Spleen (tissue), 11 donors: ENCODE results near the gene STK4. TPM values are rescaled to one million over a fixed set of nuclear protein-coding genes. Genes with fewer than 3 reads are reported as not detected.
A peak's percentile ranks its signal among the peaks of the same experiment; 100 is the strongest.

ENCODE experiments used
- DNase-seq: peaks from one replicate; pipeline ENCODE4 v3.0.0-alpha.2; 2020
- H3K27ac ChIP-seq, 8 donors: fragments of 200-600 bp; sonication (generic) in 7 of 8; 1 replicate in 4 of 8; 2 replicates in 4 of 8; pipeline versions ENCODE4 v1.5.0 to v1.8.0; 2016 to 2021; ENCODE audit warnings: inconsistent platforms in 4 of 8, mild to moderate bottlenecking in 4 of 8, moderate library complexity in 1 of 8
- H3K27me3 ChIP-seq, 7 donors: fragments of 200-600 bp; sonication (generic) in 6 of 7; replicated peaks in 1 of 7; 1 replicate in 4 of 7; 2 replicates in 3 of 7; pipeline versions ENCODE4 v1.5.0 to v1.8.0; 2016 to 2021; ENCODE audit warnings: inconsistent platforms in 3 of 7, mild to moderate bottlenecking in 1 of 7
- H3K36me3 ChIP-seq, 6 donors: fragments of 200-600 bp; sonication (generic) in 5 of 6; 1 replicate in 4 of 6; 2 replicates in 2 of 6; pipeline versions ENCODE4 v1.5.0 to v1.8.0; 2016 to 2021; ENCODE audit warnings: inconsistent platforms in 2 of 6
- H3K4me1 ChIP-seq, 6 donors: fragments of 200-600 bp; sonication (generic) in 5 of 6; 1 replicate in 3 of 6; 2 replicates in 3 of 6; pipeline versions ENCODE4 v1.5.0 to v1.8.0; 2016 to 2021; ENCODE audit warnings: inconsistent platforms in 3 of 6
- H3K4me3 ChIP-seq, 8 donors: fragments of 200-600 bp; sonication (generic) in 7 of 8; 1 replicate in 4 of 8; 2 replicates in 4 of 8; pipeline versions ENCODE4 v1.5.0 to v1.8.0; 2016 to 2021; ENCODE audit warnings: inconsistent platforms in 4 of 8, mild to moderate bottlenecking in 4 of 8, moderate library complexity in 2 of 8
- H3K9me3 ChIP-seq, 8 donors: fragments of 200-600 bp; sonication (generic) in 7 of 8; 1 replicate in 4 of 8; 2 replicates in 4 of 8; pipeline versions ENCODE4 v1.5.0 to v1.8.0; 2016 to 2021; ENCODE audit warnings: inconsistent platforms in 4 of 8
- CTCF ChIP-seq, 11 experiments: fragments of 200-600 bp in 7 of 11; fragments of 450-650 bp in 4 of 11; sonication (generic) in 4 of 11; IDR thresholded peaks in 8 of 11; conservative IDR thresholded peaks in 3 of 11; 1 replicate in 7 of 11; 2 replicates in 4 of 11; pipeline versions ENCODE4 v1.4.0 to v1.8.0; 2016 to 2021; ENCODE audit warnings: antibody characterized with exemption in 11 of 11, inconsistent platforms in 4 of 11, mild to moderate bottlenecking in 1 of 11
- POLR2A ChIP-seq, 3 donors: fragments of 450-650 bp; IDR thresholded peaks; one replicate each; pipeline ENCODE4 v1.5.1; 2017; ENCODE audit warnings: antibody characterized with exemption in 3 of 3, mild to moderate bottlenecking in 1 of 3
- POLR2AphosphoS5 ChIP-seq, 3 donors: sonication (generic); formaldehyde crosslinking; IDR thresholded peaks; one replicate each; pipeline ENCODE4 v1.5.1; 2017; ENCODE audit warnings: antibody characterized with exemption in 3 of 3
- WGBS, 5 donors: extraction: QIAGEN DNeasy Blood & Tissue Kit in 3 of 5; methylation state at CpG; one replicate each; pipeline versions ENCODE4 v1.1.5 to v1.1.7; 2013 to 2018; 5-methylcytosine and 5-hydroxymethylcytosine counted together
- intact Hi-C: fragments of 100-400 bp; cut with DNase I; formaldehyde crosslinking; loops from one replicate; pipeline ENCODE4 v1.15.0; 2023; ENCODE audit warnings: low total_unique reads
- polyA plus RNA-seq, 3 donors: library from polyadenylated mRNA; stranded (reverse); fragments of 200-250 nt; gene quantifications; one replicate each; pipeline ENCODE4 v1.2.1, GENCODE V29; 2013
- total RNA-seq, 7 donors: library from RNA; depleted of rRNA in 3 of 7; stranded (reverse); fragments of >200 nt in 3 of 7; fragmentation: NEBNext Ultra II Directional in 4 of 7; extraction: Animal tissue kit (Norgen Biotek cat#: 25700) in 4 of 7; gene quantifications; one replicate each; pipeline versions ENCODE4 v1.1.0 to v1.2.1, GENCODE V29; 2016 to 2021
- donor health status: healthy with polysubstance abuse.
- donor health status: DM: no; HTN: no; CAD: no; lungs with moderate emphysema.
- donor health status: DM: no; HTN: no; CAD: no.
- donor health status: Bipolar disorder and iron deficiency.
- donor health status: healthy.
- donor health status: DM: no; HTN: no; CAD: no.
- donor health status: DM: yes; HTN: yes; CAD: no.

The STK4 gene
- total and polyA plus RNA-seq, 10 donors = 19.0 to 241 (median 124) TPM

- 86 to 100% (median 98%) methylated on average over 4 of the region's 4 CpGs for WGBS, 5 donors
- H3K27ac ChIP-seq = peak overlapping the region in 7 of 8 donors; percentile 14 to 97 (median 92)
- peaks cover 3 to 85% (median 54%) of the 10 kb centered on the region in 6 donors for H3K36me3 ChIP-seq
- TF ChIP-seq CTCF (IDR thresholded peaks at IDR 0.05 in 8 of 11, conservative IDR thresholded peaks at IDR 0.05 in 3 of 11) = no peak
- TF ChIP-seq POLR2AphosphoS5 (IDR thresholded peaks at IDR 0.05) = peak in 1 of 3 donors; percentile 25
- no peaks in the 10 kb centered on the region for H3K9me3 ChIP-seq
- H3K27me3 ChIP-seq = no peaks in the 10 kb centered on the region
- intact Hi-C loops = no loop called here
- H3K4me1 ChIP-seq = peaks cover 5 to 99% (median 47%) of the 10 kb centered on the region in 6 donors
- no peak for DNase-seq
- H3K4me3 ChIP-seq = no peak overlapping the region
Measured at GRCh38 chr20:44976698-44977097, 10.4 kb downstream of the STK4 start.

GRCh38 chr20:44979090-44979621 lies 12.8 kb downstream of the STK4 start:
- Histone ChIP-seq H3K4me1 (peaks cover 0 to 100% (median 40%) of the 10 kb centered on the region in 6 donors), H3K9me3 (no peaks in the 10 kb centered on the region), H3K36me3 (peaks cover 0 to 85% (median 51%) of the 10 kb centered on the region in 6 donors), H3K4me3 (peak overlapping the region in 2 of 8 donors; percentile 6 to 48), H3K27ac (peak overlapping the region; percentile 82 to 97 (median 93)), H3K27me3 (no peaks in the 10 kb centered on the region)
- WGBS, 5 donors = 9 to 34% (median 19%) methylated on average over 2 of the region's 2 CpGs
- DNase-seq = no peak
- TF ChIP-seq POLR2AphosphoS5 (IDR thresholded peaks at IDR 0.05) (peak in 1 of 3 donors; percentile 78), POLR2A (IDR thresholded peaks at IDR 0.05) (no peak), CTCF (IDR thresholded peaks at IDR 0.05 in 8 of 11, conservative IDR thresholded peaks at IDR 0.05 in 3 of 11) (no peak)
- intact Hi-C loops = no loop called here

- TF ChIP-seq CTCF (IDR thresholded peaks at IDR 0.05 in 8 of 11, conservative IDR thresholded peaks at IDR 0.05 in 3 of 11) (no peak), POLR2AphosphoS5 (IDR thresholded peaks at IDR 0.05) (no peak), POLR2A (IDR thresholded peaks at IDR 0.05) (no peak)
- peaks cover 0 to 85% (median 54%) of the 10 kb centered on the region in 6 donors for H3K36me3 ChIP-seq
- H3K4me3 ChIP-seq = no peak overlapping the region
- no peak for DNase-seq
- H3K4me1 ChIP-seq = peaks cover 0 to 100% (median 57%) of the 10 kb centered on the region in 6 donors
- no peaks in the 10 kb centered on the region for H3K27me3 ChIP-seq
- H3K27ac ChIP-seq = peak overlapping the region in 4 of 8 donors; percentile 1 to 97 (median 94)
- no peaks in the 10 kb centered on the region for H3K9me3 ChIP-seq
- intact Hi-C loops = no loop called here
- 80 to 94% (median 85%) methylated on average over 8 of the region's 8 CpGs for WGBS, 5 donors
Measured at GRCh38 chr20:44981736-44982406, 15.6 kb downstream of the STK4 start.

- peaks cover 0 to 100% (median 57%) of the 10 kb centered on the region in 6 donors for H3K4me1 ChIP-seq
- peaks cover 0 to 96% (median 61%) of the 10 kb centered on the region in 6 donors for H3K36me3 ChIP-seq
- DNase-seq = no peak
- no peaks in the 10 kb centered on the region for H3K27me3 ChIP-seq
- H3K27ac ChIP-seq = peak overlapping the region in 3 of 8 donors; percentile 33 to 96 (median 92)
- no peak overlapping the region for H3K4me3 ChIP-seq
- H3K9me3 ChIP-seq = no peaks in the 10 kb centered on the region
- intact Hi-C loops = no loop called here
- 93 to 96% (median 94%) methylated on average over 7 of the region's 7 CpGs for WGBS, 5 donors
- no peak for TF ChIP-seq POLR2AphosphoS5 (IDR thresholded peaks at IDR 0.05)
Measured at GRCh38 chr20:44983093-44983674, 16.9 kb downstream of the STK4 start.
